GM19395 (cell line): ENCODE measurements around the gene ZNF521.
"Not testable (repeated sequence)": the region's sequence is repeated elsewhere in the genome, so short reads cannot be mapped to it uniquely, and the experiment has no call there.

Experiments
- ATAC-seq: cut with Tn5 transposase; IDR thresholded peaks from one replicate; pipeline ENCODE4 v1.9.1; 2021; ENCODE audit warnings: mild to moderate bottlenecking, moderate library complexity; ENCODE audit not compliant: unreplicated experiment

The ZNF521 gene

GRCh38 chr18:25295624-25296138 is 56.3 kb downstream of the ZNF521 start:
- ATAC-seq: no peak

DNA sequence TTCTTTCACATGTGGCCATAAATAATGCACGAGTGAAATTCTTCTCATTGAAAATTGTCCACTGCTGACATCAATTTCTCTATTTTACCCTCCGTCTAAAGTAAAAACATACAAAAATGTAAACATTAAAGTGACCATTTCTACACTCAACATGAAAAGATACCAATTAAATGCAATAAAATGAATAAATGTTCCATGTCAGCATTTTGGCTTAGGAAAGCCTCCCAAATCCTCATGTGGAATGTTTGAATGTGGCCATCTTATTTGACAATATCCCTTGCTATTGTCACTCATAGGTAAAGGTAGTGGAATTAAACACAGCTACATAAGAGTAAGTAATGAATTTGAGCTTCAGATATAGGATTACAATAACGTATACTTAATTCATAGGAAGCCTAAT is 60.8 kb downstream of the ZNF521 start:
- ATAC-seq: no peak

DNA sequence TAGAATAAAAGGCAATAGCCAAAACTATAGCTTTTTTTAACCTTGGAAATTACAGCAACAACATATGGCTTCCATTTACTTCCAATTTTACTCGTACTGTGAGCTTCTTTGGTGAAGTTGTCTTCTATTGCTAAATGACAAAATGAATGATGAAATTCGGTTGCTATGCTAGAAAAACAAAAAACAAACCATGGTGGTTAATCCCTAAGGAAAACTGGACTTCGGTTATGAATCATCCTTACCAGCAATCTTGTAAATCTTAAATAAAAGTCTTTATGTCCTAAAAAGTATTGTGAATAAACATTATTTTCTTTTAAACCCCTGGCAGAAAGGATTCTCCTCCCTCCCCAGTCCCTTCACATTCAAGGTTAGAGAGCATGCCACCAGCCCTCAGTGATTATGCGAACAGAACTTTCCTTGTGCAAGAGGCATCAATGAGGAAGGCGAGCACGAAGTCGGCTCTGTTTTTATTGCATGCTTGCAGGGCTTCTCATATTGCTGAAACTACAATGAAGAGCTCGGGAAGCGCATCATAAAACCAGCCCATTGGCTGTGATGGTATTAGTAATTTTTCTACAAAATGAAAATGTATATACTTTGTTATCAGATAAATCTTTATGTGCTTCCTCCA is 62.9 kb downstream of the ZNF521 start:
- ATAC-seq: no peak

- no peak for ATAC-seq
These were observed 63.5 kb downstream of the ZNF521 start for GRCh38 chr18:25288340-25288938.

GRCh38 chr18:25287106-25287505 is 64.9 kb downstream of the ZNF521 start:
- ATAC-seq: no peak

DNA sequence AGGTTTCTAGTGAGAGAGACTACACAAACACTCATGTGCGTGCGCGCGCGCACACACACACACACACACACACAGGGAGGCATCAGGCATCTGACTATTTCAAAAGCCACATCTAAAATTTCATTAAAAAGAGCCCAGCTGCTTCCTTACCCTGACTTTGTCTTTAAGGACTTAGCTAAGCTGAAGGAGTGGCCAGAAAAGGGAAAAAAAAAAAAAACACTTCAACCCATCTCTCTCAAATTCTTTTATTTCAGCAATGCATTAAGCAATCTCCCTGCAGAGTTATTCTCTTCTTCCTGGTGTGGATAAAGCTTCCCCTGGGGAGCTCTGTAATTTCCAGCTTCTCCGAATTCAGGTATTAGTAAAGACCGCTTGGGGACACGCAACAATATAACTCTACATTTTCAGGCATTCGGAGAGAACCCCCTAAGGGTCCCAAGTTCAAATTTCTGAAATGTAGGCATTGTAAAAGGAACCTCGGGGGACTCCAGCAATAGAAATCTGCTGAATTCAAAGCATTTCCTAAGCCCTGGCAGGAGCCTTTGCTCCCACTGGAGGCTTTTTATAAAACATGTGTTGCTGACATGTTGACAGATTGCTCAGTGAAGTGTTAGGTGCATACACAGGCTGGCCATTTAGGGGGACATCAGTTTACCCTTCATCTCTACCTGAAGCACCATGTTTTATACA is 67.0 kb downstream of the ZNF521 start:
- no peak for ATAC-seq

GRCh38 chr18:25284281-25284680 is 67.7 kb downstream of the ZNF521 start:
- no peak for ATAC-seq

GRCh38 chr18:25283781-25284180 is 68.2 kb downstream of the ZNF521 start:
- no peak for ATAC-seq

- no peak for ATAC-seq
These were observed 68.9 kb downstream of the ZNF521 start for GRCh38 chr18:25282896-25283703.

DNA sequence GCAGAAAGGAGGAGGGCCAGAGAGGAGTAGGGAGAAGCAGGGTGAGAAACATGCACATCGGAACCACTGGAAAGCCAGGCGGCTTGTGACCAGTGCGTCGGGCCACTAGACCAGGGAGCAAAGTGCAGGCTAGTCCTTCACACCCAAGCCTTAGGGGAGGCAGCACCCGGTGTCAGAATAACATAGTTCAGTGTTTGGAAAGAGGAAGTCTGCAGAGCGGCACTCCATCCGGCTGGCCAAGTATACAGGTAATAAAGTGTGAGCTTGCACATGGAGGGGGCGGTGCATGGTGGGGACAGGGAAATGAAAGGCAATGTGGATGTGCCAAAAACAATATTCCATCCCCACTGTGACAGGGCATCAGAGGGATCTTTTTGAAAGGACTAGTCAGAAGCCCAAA is 69.7 kb downstream of the ZNF521 start:
- ATAC-seq: no peak

DNA sequence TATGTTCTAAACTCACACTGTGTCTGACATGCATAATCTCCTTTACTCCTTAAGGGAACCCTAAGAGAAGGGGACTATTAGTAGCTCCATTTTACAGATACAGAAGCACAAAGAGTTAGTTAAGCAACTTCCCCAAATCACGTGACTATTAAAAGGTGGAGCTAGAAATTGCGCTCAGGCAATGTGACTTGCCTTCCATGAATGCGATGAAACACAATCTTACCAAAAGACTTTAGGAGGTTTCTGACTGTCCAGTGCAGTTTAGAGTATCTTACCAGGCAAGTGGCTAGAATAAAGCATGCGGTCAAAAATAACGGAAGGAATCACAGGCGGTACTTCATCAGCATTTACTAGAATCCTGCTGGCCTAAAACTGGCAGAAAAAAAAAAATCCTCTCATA is 70.4 kb downstream of the ZNF521 start:
- ATAC-seq: no peak

DNA sequence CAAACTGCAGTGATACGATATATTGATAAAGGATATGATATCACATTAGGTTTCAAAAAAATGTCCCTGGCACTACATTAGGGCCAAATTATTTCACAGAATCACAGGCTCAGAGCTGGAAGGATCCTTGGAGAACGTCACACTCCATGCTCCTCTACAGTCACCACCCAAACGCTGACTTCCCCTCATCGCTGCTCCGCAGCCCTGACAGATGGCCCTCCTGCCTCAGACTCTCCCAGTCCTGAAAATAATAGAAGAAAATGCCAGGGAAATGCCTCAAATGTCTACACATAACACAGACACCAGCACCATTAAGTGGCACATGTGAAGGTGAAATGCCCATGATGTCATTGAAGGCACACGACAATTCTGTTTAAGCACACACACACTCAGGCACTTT is 72.0 kb downstream of the ZNF521 start:
- no peak for ATAC-seq

DNA sequence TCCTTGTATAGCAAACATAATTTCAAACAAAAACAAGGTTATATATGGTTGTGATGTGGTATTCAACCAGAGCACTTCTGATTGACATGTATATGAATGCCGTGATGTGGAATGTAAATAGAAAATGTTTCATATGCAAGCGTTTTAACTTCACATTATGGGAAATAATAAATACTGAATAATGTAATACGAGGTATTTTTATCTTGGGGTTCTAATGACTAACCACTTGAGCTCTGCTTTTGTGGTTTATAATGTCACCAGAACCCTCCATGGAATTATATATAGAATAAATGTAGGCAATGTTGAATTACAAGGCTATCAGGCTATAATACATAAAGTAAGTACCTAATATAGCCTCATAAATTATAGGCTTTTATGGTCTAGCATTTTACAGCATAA is 72.4 kb downstream of the ZNF521 start:
- ATAC-seq: no peak

DNA sequence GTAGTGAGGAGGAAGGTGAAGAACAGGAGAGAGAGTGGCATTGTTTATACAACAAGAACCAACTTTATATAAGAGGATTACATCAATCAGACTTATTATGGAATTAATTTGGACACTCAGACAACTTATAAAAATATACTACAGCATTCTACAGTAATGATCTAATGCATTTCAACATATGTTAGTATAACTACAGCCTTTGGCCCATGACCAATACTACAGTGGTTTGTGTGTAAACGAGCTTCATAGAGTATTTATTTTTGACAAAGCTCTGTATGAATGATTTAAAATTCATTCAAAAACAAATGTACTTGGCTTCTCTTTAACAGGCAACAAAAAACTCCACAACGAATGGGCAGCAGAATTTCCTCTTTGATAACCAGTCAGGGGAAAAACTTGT is 72.8 kb downstream of the ZNF521 start:
- ATAC-seq: no peak

DNA sequence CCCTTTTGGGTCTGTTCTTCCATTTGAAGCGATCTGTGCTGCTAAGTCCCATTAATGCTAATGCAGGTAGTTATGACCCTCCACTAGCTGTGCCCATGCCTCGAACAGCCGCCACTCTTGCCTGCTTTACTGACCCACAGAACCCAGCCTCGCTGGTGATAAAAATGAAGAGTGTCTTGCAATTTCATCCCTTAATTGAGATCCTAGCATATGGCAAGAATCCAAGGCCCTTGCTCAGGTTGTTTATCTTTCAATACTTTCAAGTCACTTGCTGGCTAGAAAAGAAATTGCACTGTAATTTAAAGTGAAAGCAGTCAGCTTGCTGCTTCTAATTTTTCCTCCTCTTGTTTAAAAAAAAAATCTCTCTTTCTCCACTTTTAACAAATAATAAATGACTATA is 73.6 kb downstream of the ZNF521 start:
- ATAC-seq: no peak

GRCh38 chr18:25275412-25276001 is 76.5 kb downstream of the ZNF521 start:
- no peak for ATAC-seq

GRCh38 chr18:25274926-25275325 is 77.0 kb downstream of the ZNF521 start:
- no peak for ATAC-seq

DNA sequence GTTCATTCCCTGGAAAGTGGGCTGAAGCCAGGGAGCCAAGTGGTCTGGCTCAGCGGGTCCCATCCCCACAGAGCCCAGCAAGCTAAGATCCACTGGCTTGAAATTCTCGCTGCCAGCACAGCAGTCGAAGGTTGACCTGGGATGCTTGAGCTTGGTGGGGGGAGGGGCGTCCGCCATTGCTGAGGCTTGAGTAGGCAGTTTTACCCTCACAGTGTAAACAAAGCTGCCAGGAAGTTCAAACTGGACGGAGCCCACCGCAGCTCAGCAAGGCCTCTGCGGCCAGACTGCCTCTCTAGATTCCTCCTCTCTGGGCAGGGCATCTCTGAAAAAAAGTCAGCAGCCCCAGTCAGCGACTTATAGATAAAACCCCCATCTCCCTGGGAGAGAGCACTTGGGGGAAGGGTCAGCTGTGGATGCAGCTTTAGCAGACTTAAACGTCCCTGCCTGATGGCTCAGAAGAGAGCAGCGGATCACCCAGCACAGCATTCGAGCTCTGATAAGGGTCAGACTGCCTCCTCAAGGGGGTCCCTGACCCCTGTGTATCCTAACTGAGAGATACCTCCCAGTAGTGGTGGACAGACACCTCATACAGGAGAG is 84.9 kb downstream of the ZNF521 start:
- ATAC-seq: not testable (repeated sequence)

GRCh38 chr18:25262920-25263319 is 89.0 kb downstream of the ZNF521 start:
- ATAC-seq: no peak

DNA sequence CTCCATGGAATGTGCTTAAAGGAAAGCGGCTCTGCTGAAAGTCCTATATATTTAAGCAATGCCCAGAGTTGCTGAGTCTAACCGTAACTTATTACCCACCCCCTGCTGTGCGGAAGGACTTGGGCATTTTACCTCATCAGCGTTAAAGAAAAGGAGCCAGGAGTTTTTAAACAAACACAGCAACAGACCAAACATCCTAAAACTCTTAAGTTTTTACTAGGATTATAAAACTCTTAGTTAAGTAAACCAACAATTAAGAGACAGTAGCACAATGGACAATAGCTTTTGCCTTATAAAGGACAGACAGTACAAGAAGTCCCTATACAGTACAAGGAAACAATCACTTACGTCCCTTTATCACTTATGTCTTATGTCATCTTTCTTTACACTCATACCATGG is 90.2 kb downstream of the ZNF521 start:
- no peak for ATAC-seq

DNA sequence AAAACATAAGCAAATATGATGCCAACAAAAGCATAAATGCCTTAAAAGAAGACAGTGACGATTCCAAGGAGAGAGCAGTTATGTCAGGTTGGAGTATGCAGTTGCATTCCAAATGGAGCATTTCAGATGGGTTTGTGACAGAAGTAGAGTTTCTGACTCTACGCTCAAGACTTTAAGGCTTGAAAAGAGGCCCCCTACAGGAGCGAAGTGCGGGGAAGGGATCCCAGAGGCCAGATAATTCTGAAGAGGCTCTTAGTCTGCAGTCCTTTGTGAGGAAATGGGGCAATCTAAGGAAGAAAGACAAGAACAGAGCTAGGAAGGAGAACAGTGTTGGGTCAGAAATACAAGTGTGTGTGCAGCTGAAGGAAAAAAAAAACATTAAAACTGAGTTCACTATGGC is 95.5 kb downstream of the ZNF521 start:
- no peak for ATAC-seq
